Mammary epithelial cell (primary cell): ENCODE data around the gene GRID2.

Source experiments
- CTCF ChIP-seq, 2 donors: IDR thresholded peaks in 1 of 2; conservative IDR thresholded peaks in 1 of 2; 2 replicates each; pipeline ENCODE4 v1.5.1; 2011 to 2012; ENCODE audit warnings: inconsistent platforms in 2 of 2, low read length in 2 of 2, mild to moderate bottlenecking in 2 of 2, control low read depth in 1 of 2, low read depth in 1 of 2; ENCODE audit not compliant: insufficient read depth in 1 of 2; ENCODE audit errors: extremely low read depth in 1 of 2
- EZH2 ChIP-seq: IDR thresholded peaks from 2 replicates; pipeline ENCODE4 v1.6.1; 2012; ENCODE audit warnings: low read length, inconsistent platforms, borderline replicate concordance

GRCh38 chr4:93480452-93480851, 1176.7 kb downstream of the GRID2 start:
- TF ChIP-seq CTCF (conservative IDR thresholded peaks at IDR 0.05 in 1 of 2, IDR thresholded peaks at IDR 0.05 in 1 of 2; ENCODE audit: extremely low read depth in 1 of 2, insufficient read depth in 1 of 2, low read depth in 1 of 2, low read length in 2 of 2) (no peak), EZH2 (no peak)
